ENCODE measurements around the gene OTOG. TPM values are rescaled to one million over a fixed set of nuclear protein-coding genes. Genes with fewer than 3 reads are reported as not detected.

Gene OTOG
- total and polyA plus RNA-seq, 3 experiments from 2014 or later = not detected

DNA sequence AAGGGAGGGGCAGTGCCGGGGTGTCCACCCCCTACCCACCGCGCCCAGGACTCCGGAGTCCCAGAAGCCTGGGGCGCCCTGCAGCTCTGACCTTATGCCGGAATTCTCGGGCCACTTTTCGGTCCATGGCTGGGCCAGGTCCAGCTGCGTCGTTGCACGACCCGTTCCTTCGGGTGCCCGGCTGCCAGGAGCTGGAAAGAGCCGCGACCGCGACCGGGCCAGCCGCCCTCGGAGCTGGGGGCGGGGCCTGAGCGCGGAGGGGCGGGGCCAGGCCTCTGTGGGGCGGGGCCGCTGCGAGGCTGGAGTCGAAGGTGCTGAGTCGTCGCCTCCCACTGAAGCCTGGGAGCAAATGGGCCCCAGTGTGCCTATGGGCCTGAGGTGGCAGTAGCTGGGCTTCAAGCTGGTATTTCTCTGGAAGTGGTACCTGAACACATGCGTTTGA is 2.9 kb upstream of the OTOG start, which contains the start of gene USH1C:
TSS of gene USH1C (minus strand) at position 236 of the 442 bp plus-strand sequence. CDS start at position 127, 109 bp downstream.
- H3K27ac ChIP-seq (ENCODE audit: low read depth, low read length) = no peak within 1 kb of the TSS
- no peaks in the 10 kb centered on the region for H3K4me1 ChIP-seq (ENCODE audit: insufficient read depth, low read length)
- peak within 1 kb of the TSS in 3 of 7 donors; percentile 26 to 54 (median 50) for H3K4me3 Mint-ChIP-seq
- H3K4me1 Mint-ChIP-seq = peaks cover 0 to 4% (median 3%) of the 10 kb centered on the region in 3 donors
- POLR2A ChIA-PET = no interaction called here
- H3K36me3 Mint-ChIP-seq = no peaks in the 10 kb centered on the region
- peak in 1 of 5 donors; percentile 5 for DNase-seq
- CTCF ChIA-PET = no interaction called here
- H3K9me3 ChIP-seq (ENCODE audit: low read length) = no peaks in the 10 kb centered on the region
- H3K27ac Mint-ChIP-seq = no peak within 1 kb of the TSS
- no peak within 1 kb of the TSS for H3K4me3 ChIP-seq (ENCODE audit: low read length)
- peaks cover 13 to 56% of the 10 kb centered on the region in 2 donors for H3K27me3 Mint-ChIP-seq
- H3K27me3 ChIP-seq (ENCODE audit: insufficient read depth, low read length, poor library complexity, severe bottlenecking) = no peaks in the 10 kb centered on the region
- H3K9me3 Mint-ChIP-seq = no peaks in the 10 kb centered on the region
- H3K36me3 ChIP-seq (ENCODE audit: insufficient read depth, low read length) = no peaks in the 10 kb centered on the region

- CTCF ChIA-PET = no interaction called here
- Histone ChIP-seq H3K9me3 (ENCODE audit: low read length) (no peaks in the 10 kb centered on the region), H3K27ac (ENCODE audit: low read depth, low read length) (no peak overlapping the region), H3K4me3 (ENCODE audit: low read length) (no peak overlapping the region), H3K36me3 (ENCODE audit: insufficient read depth, low read length) (no peaks in the 10 kb centered on the region), H3K27me3 (ENCODE audit: insufficient read depth, low read length, poor library complexity, severe bottlenecking) (no peaks in the 10 kb centered on the region), H3K4me1 (ENCODE audit: insufficient read depth, low read length) (no peaks in the 10 kb centered on the region)
- Mint-ChIP-seq H3K9me3 (no peaks in the 10 kb centered on the region), H3K27ac (no peak overlapping the region), H3K36me3 (no peaks in the 10 kb centered on the region), H3K4me3 (no peak overlapping the region), H3K27me3 (peaks cover 14 to 57% of the 10 kb centered on the region in 2 donors), H3K4me1 (peaks cover 0 to 4% (median 3%) of the 10 kb centered on the region in 3 donors)
- DNase-seq = no peak
- POLR2A ChIA-PET = no interaction called here
Measured at GRCh38 chr11:17546240-17546639, 819 bp upstream of the OTOG start.

DNA sequence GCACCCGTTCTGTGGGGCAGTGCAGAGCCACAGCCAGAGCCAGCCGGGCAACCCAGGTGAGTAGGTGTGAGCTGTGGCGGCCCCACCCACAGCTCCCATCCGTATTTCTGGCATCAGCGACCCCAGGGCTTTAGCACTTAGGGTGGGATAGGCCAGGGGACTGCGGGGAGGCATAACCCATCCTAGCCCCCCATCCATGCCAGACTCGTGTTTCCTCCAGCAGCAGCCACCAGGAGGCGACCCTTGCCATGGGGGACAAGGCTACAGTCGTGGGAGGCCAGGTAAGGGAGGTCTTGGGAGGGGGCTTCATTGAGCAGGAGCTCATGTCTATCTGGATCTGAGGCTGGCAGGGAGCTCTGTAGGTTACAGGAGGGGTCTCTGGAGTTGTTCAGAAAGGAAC is 873 bp downstream of the OTOG start:
- no peaks in the 10 kb centered on the region for H3K9me3 Mint-ChIP-seq
- Histone ChIP-seq H3K27ac (ENCODE audit: low read depth, low read length) (no peak overlapping the region), H3K4me1 (ENCODE audit: insufficient read depth, low read length) (no peaks in the 10 kb centered on the region), H3K27me3 (ENCODE audit: insufficient read depth, low read length, poor library complexity, severe bottlenecking) (no peaks in the 10 kb centered on the region), H3K36me3 (ENCODE audit: insufficient read depth, low read length) (no peaks in the 10 kb centered on the region), H3K9me3 (ENCODE audit: low read length) (no peaks in the 10 kb centered on the region), H3K4me3 (ENCODE audit: low read length) (no peak overlapping the region)
- POLR2A ChIA-PET = no interaction called here
- H3K27ac Mint-ChIP-seq = no peak overlapping the region
- no peak overlapping the region for H3K4me3 Mint-ChIP-seq
- no peaks in the 10 kb centered on the region for H3K36me3 Mint-ChIP-seq
- CTCF ChIA-PET = interaction anchor here (0.7 to 1.5 kb wide), 2 partner anchors 20 to 268 kb away, joined by 4 read pairs; no protein-coding TSS in a partner anchor
- no peak for DNase-seq
- peaks cover 12 to 51% of the 10 kb centered on the region in 2 donors for H3K27me3 Mint-ChIP-seq
- H3K4me1 Mint-ChIP-seq = peaks cover 0 to 4% (median 3%) of the 10 kb centered on the region in 3 donors

GRCh38 chr11:17548444-17548843 is 1.4 kb downstream of the OTOG start:
- ChIA-PET CTCF (interaction anchor here (0.7 to 1.5 kb wide), 2 partner anchors 20 to 268 kb away, joined by 4 read pairs; no protein-coding TSS in a partner anchor), POLR2A (no interaction called here)
- no peak for DNase-seq
- Mint-ChIP-seq H3K4me3 (peak overlapping the region in 1 of 7 donors; percentile 40), H3K9me3 (no peaks in the 10 kb centered on the region), H3K4me1 (peaks cover 0 to 4% (median 3%) of the 10 kb centered on the region in 3 donors), H3K27ac (no peak overlapping the region), H3K36me3 (no peaks in the 10 kb centered on the region), H3K27me3 (peaks cover 12 to 51% of the 10 kb centered on the region in 2 donors)
- H3K9me3 ChIP-seq (ENCODE audit: low read length) = no peaks in the 10 kb centered on the region
- no peak overlapping the region for H3K27ac ChIP-seq (ENCODE audit: low read depth, low read length)
- H3K4me3 ChIP-seq (ENCODE audit: low read length) = no peak overlapping the region
- H3K36me3 ChIP-seq (ENCODE audit: insufficient read depth, low read length) = no peaks in the 10 kb centered on the region
- H3K27me3 ChIP-seq (ENCODE audit: insufficient read depth, low read length, poor library complexity, severe bottlenecking) = no peaks in the 10 kb centered on the region
- no peaks in the 10 kb centered on the region for H3K4me1 ChIP-seq (ENCODE audit: insufficient read depth, low read length)

- CTCF ChIA-PET = no interaction called here
- Histone ChIP-seq H3K9me3 (ENCODE audit: low read length) (no peaks in the 10 kb centered on the region), H3K4me3 (ENCODE audit: low read length) (no peak overlapping the region), H3K36me3 (ENCODE audit: insufficient read depth, low read length) (no peaks in the 10 kb centered on the region), H3K4me1 (ENCODE audit: insufficient read depth, low read length) (no peaks in the 10 kb centered on the region), H3K27me3 (ENCODE audit: insufficient read depth, low read length, poor library complexity, severe bottlenecking) (no peaks in the 10 kb centered on the region), H3K27ac (ENCODE audit: low read depth, low read length) (no peak overlapping the region)
- Mint-ChIP-seq H3K4me3 (no peak overlapping the region), H3K4me1 (no peaks in the 10 kb centered on the region), H3K36me3 (no peaks in the 10 kb centered on the region), H3K27me3 (peaks cover 17 to 37% of the 10 kb centered on the region in 2 donors), H3K27ac (no peak overlapping the region), H3K9me3 (no peaks in the 10 kb centered on the region)
- no peak for DNase-seq
- POLR2A ChIA-PET = no interaction called here
Measured at GRCh38 chr11:17550450-17551346, 3.6 kb downstream of the OTOG start.

- no peaks in the 10 kb centered on the region for H3K36me3 Mint-ChIP-seq
Measured at GRCh38 chr11:17551347-17552040, 4.4 kb downstream of the OTOG start.

GRCh38 chr11:17552041-17552355 is 4.9 kb downstream of the OTOG start:
- no peaks in the 10 kb centered on the region for H3K27me3 ChIP-seq (ENCODE audit: insufficient read depth, low read length, poor library complexity, severe bottlenecking)
- H3K27ac Mint-ChIP-seq = no peak overlapping the region
- no peaks in the 10 kb centered on the region for H3K4me1 ChIP-seq (ENCODE audit: insufficient read depth, low read length)
- no peaks in the 10 kb centered on the region for H3K36me3 ChIP-seq (ENCODE audit: insufficient read depth, low read length)
- H3K4me3 Mint-ChIP-seq = no peak overlapping the region
- H3K36me3 Mint-ChIP-seq = no peaks in the 10 kb centered on the region
- ChIA-PET CTCF (no interaction called here), POLR2A (no interaction called here)
- no peaks in the 10 kb centered on the region for H3K9me3 ChIP-seq (ENCODE audit: low read length)
- H3K27me3 Mint-ChIP-seq = peaks cover 17 to 30% of the 10 kb centered on the region in 2 donors
- H3K4me1 Mint-ChIP-seq = no peaks in the 10 kb centered on the region
- DNase-seq = no peak
- no peaks in the 10 kb centered on the region for H3K9me3 Mint-ChIP-seq
- no peak overlapping the region for H3K27ac ChIP-seq (ENCODE audit: low read depth, low read length)
- no peak overlapping the region for H3K4me3 ChIP-seq (ENCODE audit: low read length)

More at GRCh38 chr11:17551347-17552040, 4.4 kb downstream of the OTOG start:
- Histone ChIP-seq H3K36me3 (ENCODE audit: insufficient read depth, low read length) (no peaks in the 10 kb centered on the region), H3K9me3 (ENCODE audit: low read length) (no peaks in the 10 kb centered on the region), H3K27me3 (ENCODE audit: insufficient read depth, low read length, poor library complexity, severe bottlenecking) (no peaks in the 10 kb centered on the region), H3K4me1 (ENCODE audit: insufficient read depth, low read length) (no peaks in the 10 kb centered on the region), H3K4me3 (ENCODE audit: low read length) (no peak overlapping the region), H3K27ac (ENCODE audit: low read depth, low read length) (no peak overlapping the region)
- no peaks in the 10 kb centered on the region for H3K4me1 Mint-ChIP-seq
- H3K27ac Mint-ChIP-seq = no peak overlapping the region
- no peaks in the 10 kb centered on the region for H3K9me3 Mint-ChIP-seq
- ChIA-PET POLR2A (no interaction called here), CTCF (no interaction called here)
- DNase-seq = no peak
- H3K27me3 Mint-ChIP-seq = peaks cover 17 to 34% of the 10 kb centered on the region in 2 donors
- H3K4me3 Mint-ChIP-seq = no peak overlapping the region

All from CD8-positive, alpha-beta memory T cell (primary cell).